ENCODE data around the gene IQCK.

Gene IQCK

DNA sequence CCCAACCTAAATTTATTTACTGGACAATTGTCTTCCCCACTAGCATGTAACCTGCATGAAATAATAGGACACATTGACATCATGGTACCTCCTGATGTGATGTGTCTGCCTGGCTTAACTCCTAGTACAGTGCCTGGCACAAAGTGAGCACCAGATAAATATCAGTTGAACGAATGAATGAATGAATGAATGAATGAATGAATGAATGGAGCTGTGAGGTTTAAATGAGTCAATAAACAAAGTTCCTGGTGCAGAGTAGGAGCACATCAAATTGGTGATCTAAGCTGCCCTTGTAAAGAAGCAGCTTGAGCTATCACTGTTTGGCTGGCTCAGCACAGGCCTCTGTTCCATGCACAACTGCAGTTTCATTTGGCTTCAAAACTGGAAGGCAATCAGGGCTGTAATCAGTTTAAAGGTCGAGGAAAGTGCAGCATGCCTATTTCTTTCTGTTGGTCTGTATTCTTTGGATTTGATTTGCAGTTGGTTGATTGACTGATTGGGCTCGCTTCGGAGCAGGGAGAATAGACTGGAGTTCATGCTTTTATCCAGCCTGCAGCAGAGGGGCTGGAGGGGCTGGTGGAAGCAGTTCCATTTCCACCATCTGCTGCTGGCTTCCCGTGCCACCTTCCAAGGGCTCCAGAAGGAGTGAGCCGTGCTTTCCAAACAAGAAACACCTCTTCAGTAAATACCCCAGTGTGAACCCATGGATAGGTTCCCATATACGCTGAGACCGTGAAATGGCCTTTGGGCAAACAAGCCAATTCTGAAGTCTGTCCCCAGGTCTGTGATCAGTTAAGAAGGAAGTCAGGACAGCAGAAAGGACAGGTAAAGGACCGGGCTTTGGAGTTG lies 112.0 kb downstream of the IQCK start:
- Histone ChIP-seq H3K9me3 (ENCODE audit: severe bottlenecking) (no peaks in the 10 kb centered on the region), H3K36me3 (no peaks in the 10 kb centered on the region), H3K27me3 (ENCODE audit: insufficient read depth, low read depth, severe bottlenecking) (no peaks in the 10 kb centered on the region), H3K27ac (no peak overlapping the region), H3K4me3 (ENCODE audit: low read depth, low read length) (no peak overlapping the region)
- TF ChIP-seq, protein P1, sequence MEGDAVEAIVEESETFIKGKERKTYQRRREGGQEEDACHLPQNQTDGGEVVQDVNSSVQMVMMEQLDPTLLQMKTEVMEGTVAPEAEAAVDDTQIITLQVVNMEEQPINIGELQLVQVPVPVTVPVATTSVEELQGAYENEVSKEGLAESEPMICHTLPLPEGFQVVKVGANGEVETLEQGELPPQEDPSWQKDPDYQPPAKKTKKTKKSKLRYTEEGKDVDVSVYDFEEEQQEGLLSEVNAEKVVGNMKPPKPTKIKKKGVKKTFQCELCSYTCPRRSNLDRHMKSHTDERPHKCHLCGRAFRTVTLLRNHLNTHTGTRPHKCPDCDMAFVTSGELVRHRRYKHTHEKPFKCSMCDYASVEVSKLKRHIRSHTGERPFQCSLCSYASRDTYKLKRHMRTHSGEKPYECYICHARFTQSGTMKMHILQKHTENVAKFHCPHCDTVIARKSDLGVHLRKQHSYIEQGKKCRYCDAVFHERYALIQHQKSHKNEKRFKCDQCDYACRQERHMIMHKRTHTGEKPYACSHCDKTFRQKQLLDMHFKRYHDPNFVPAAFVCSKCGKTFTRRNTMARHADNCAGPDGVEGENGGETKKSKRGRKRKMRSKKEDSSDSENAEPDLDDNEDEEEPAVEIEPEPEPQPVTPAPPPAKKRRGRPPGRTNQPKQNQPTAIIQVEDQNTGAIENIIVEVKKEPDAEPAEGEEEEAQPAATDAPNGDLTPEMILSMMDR (IDR thresholded peaks at IDR 0.05; ENCODE audit: low read depth, low read length): no peak
- no peak for DNase-seq

DNA sequence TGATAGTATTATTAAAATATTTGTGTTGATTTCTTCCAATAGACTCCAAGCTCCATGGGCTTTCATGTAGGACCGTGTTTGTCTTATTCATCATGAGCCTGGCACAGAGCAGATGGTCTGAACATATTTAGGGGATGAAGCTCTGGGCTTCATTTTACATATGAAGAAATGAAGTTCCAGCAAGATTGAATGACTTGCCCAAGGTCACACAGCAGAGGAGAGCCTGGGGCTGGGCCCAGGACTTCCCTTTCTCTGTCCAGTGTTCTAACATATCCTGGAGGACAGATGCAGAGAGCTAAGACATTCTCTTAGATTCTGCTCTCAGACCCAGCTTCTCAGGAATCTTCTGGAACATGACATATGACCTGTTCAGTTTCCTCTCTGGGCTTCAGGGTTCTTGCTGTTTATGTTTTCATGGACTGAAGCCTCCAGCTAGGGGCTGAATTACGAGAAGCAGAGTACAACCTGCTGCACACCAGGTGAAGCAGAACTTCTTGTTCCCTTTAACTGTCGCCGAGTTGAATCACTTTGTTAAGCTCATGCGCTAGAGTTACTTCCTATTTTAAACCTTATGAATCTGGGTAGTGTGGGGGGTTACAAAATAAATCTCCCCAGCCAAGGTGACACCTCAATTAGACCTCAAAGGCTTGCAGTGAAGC lies 113.0 kb downstream of the IQCK start:
- TF ChIP-seq, protein P1 (IDR thresholded peaks at IDR 0.05; ENCODE audit: low read depth, low read length): no peak
- no peak overlapping the region for H3K4me3 ChIP-seq (ENCODE audit: low read depth, low read length)
- H3K27ac ChIP-seq: no peak overlapping the region
- no peak for DNase-seq
- H3K9me3 ChIP-seq (ENCODE audit: severe bottlenecking): no peaks in the 10 kb centered on the region
- H3K36me3 ChIP-seq: no peaks in the 10 kb centered on the region
- no peaks in the 10 kb centered on the region for H3K27me3 ChIP-seq (ENCODE audit: insufficient read depth, low read depth, severe bottlenecking)

DNA sequence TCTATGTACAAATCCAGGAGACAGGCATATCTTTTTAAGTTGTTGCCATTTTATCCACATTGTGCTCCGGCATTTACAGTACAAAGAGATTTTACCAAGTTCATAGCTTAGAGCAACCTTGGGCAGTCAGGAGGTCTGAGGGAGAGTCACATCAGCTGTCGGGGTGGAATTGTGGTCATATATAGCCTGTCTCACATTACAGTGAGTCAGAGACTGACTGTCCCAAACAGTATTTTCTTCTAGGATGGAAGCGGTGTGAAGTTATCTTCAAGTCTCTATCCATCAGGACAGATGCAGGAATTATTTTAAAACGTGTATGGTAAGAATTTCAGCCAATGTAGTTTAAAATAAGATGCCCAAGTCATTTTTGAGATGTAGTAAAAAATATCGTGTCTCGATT lies 113.6 kb downstream of the IQCK start:
- no peak for DNase-seq
- H3K9me3 ChIP-seq (ENCODE audit: severe bottlenecking): no peaks in the 10 kb centered on the region
- no peak overlapping the region for H3K27ac ChIP-seq
- no peaks in the 10 kb centered on the region for H3K36me3 ChIP-seq
- H3K27me3 ChIP-seq (ENCODE audit: insufficient read depth, low read depth, severe bottlenecking): no peaks in the 10 kb centered on the region
- TF ChIP-seq, protein P1 (IDR thresholded peaks at IDR 0.05; ENCODE audit: low read depth, low read length): no peak
- H3K4me3 ChIP-seq (ENCODE audit: low read depth, low read length): no peak overlapping the region

DNA sequence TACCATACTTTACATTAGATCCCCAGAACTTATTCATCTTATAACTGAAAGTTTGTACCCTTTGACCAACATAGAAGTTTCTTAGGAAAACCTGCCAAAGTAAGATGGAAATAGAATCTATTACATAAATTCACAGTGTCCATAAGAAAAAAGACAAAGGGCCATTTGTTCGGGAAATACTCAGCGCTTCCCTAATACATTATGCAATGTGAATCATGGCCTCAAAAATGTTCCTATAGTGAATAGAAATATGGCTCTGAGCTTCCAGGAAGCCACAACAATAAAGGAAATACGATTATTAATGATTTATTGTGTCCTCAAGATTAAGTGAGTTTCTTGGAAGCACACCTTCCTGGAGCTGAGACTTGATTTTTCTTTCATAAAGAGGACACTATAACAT lies 115.1 kb downstream of the IQCK start:
- no peak for DNase-seq

DNA sequence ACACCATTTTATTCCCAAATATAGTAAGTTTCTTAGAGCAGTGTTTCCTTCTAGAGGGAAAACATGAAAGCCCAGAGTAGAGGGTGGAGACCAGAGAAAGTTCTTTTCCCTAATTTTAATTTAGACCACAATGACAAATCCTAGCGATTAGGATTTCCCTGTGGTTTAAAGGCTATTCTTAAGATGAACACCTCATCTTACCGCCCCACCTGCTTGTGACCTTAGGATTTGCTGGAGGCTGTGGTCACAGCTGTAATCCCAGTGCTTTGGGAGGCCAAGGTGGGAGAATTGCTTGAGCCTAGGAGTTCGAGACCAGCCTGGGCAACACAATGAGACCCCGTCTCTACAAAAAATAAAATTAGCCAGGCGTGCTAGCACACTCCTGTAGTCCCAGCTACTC lies 115.5 kb downstream of the IQCK start:
- DNase-seq: peak; percentile 36
- TF ChIP-seq, protein P1 (IDR thresholded peaks at IDR 0.05; ENCODE audit: low read depth, low read length): no peak
- no peaks in the 10 kb centered on the region for H3K27me3 ChIP-seq (ENCODE audit: insufficient read depth, low read depth, severe bottlenecking)

More for the DNA sequence above, 115.1 kb downstream of the IQCK start:
- no peaks in the 10 kb centered on the region for H3K36me3 ChIP-seq
- TF ChIP-seq, protein P1 (IDR thresholded peaks at IDR 0.05; ENCODE audit: low read depth, low read length): no peak
- H3K9me3 ChIP-seq (ENCODE audit: severe bottlenecking): no peaks in the 10 kb centered on the region
- H3K27me3 ChIP-seq (ENCODE audit: insufficient read depth, low read depth, severe bottlenecking): no peaks in the 10 kb centered on the region
- H3K27ac ChIP-seq: no peak overlapping the region
- H3K4me3 ChIP-seq (ENCODE audit: low read depth, low read length): no peak overlapping the region

More for the DNA sequence above, 115.5 kb downstream of the IQCK start:
- H3K9me3 ChIP-seq (ENCODE audit: severe bottlenecking): no peaks in the 10 kb centered on the region
- no peaks in the 10 kb centered on the region for H3K36me3 ChIP-seq
- no peak overlapping the region for H3K4me3 ChIP-seq (ENCODE audit: low read depth, low read length)
- no peak overlapping the region for H3K27ac ChIP-seq

Measured in WERI-Rb-1 (cell line).